Transverse colon (tissue), 4 donors: ENCODE measurements around the gene TLR10. TPM values are rescaled to one million over a fixed set of nuclear protein-coding genes. Genes with fewer than 3 reads are reported as not detected.

Experiments used
- DNase-seq: peaks from one replicate; pipeline ENCODE4 v3.0.0-alpha.2; 2019
- H3K27ac ChIP-seq, 4 donors: fragments of 200-600 bp; sonication (generic); 2 replicates each; pipeline ENCODE4 v1.5.1; 2016 to 2018; ENCODE audit warnings: inconsistent platforms in 4 of 4
- H3K27me3 ChIP-seq: fragments of 200-600 bp; sonication (generic); 2 replicates; pipeline ENCODE4 v1.5.1; 2017; ENCODE audit warnings: inconsistent platforms
- H3K36me3 ChIP-seq, 4 donors: fragments of 200-600 bp; sonication (generic); 2 replicates each; pipeline ENCODE4 v1.5.1; 2017 to 2019; ENCODE audit warnings: inconsistent platforms in 4 of 4
- H3K4me1 ChIP-seq, 4 donors: fragments of 200-600 bp; sonication (generic); 2 replicates each; pipeline ENCODE4 v1.5.1; 2017 to 2020; ENCODE audit warnings: inconsistent platforms in 4 of 4
- H3K4me3 ChIP-seq, 4 donors: fragments of 200-600 bp; sonication (generic); 1 replicate in 1 of 4; 2 replicates in 3 of 4; pipeline versions ENCODE4 v1.5.1 to v1.6.1; 2017 to 2019; ENCODE audit warnings: inconsistent platforms in 4 of 4
- H3K9me3 ChIP-seq, 2 donors: fragments of 200-600 bp; sonication (generic); 2 replicates each; pipeline ENCODE4 v1.5.1; 2017 to 2019; ENCODE audit warnings: inconsistent platforms in 2 of 2
- EP300 ChIP-seq: sonication (generic); formaldehyde crosslinking; IDR thresholded peaks from one replicate; pipeline ENCODE4 v1.6.1; 2017; ENCODE audit warnings: antibody characterized with exemption, low read depth
- POLR2A ChIP-seq: fragments of 450-650 bp; IDR thresholded peaks from one replicate; pipeline ENCODE4 v1.6.1; 2016; ENCODE audit warnings: antibody characterized with exemption, mild to moderate bottlenecking, moderate library complexity
- POLR2AphosphoS5 ChIP-seq, 3 donors: sonication (generic); formaldehyde crosslinking; IDR thresholded peaks; one replicate each; pipeline ENCODE4 v1.6.1; 2016; ENCODE audit warnings: antibody characterized with exemption in 3 of 3
- WGBS, 2 donors: methylation state at CpG; one replicate each; pipeline ENCODE4 v1.1.5; 2018; ENCODE audit warnings: low coverage in 1 of 2; 5-methylcytosine and 5-hydroxymethylcytosine counted together
- in situ Hi-C, 4 donors: fragments of 200-750 bp; cut with MboI; loops; one replicate each; pipeline versions ENCODE4 v1.15.0 to v1.15.1; 2017; ENCODE audit warnings: low sequenced_read_pairs in 3 of 4, low pct_ligation_motif_present in 1 of 4, low pct_unique_long_range_greater_than_20kb in 1 of 4
- intact Hi-C: fragments of 100-400 bp; cut with DNase I; formaldehyde crosslinking; loops from one replicate; pipeline ENCODE4 v1.15.1; 2023; ENCODE audit warnings: low total_unique reads
- total RNA-seq, 4 donors: library from RNA; depleted of rRNA; stranded (reverse); fragments of >200 nt; gene quantifications; one replicate each; pipeline ENCODE4 v1.1.0, GENCODE V29; 2016
- TF ChIP-seq, protein P1 (sequence below), 5 experiments: fragments of 200-600 bp in 3 of 5; fragments of 450-650 bp in 2 of 5; sonication (generic) in 3 of 5; IDR thresholded peaks; 1 replicate in 2 of 5; 2 replicates in 3 of 5; pipeline ENCODE4 v1.5.1; 2016 to 2017; ENCODE audit warnings: antibody characterized with exemption in 5 of 5, inconsistent platforms in 3 of 5, mild to moderate bottlenecking in 2 of 5, moderate library complexity in 1 of 5

TLR10 gene
- total RNA-seq, 4 donors from 2014 or later = 4.6 TPM; not detected in 3

GRCh38 chr4:38819569-38819968 lies 36.8 kb upstream of the TLR10 start:
- no peak for DNase-seq
- H3K4me1 ChIP-seq = no peaks in the 10 kb centered on the region
- H3K27me3 ChIP-seq = no peaks in the 10 kb centered on the region
- intact Hi-C loops (no loop called here), in situ Hi-C loops (no loop called here)
- no peaks in the 10 kb centered on the region for H3K9me3 ChIP-seq
- 55 to 62% methylated on average over 3 of the region's 3 CpGs for WGBS, 2 donors
- no peaks in the 10 kb centered on the region for H3K36me3 ChIP-seq
- TF ChIP-seq, protein P1, sequence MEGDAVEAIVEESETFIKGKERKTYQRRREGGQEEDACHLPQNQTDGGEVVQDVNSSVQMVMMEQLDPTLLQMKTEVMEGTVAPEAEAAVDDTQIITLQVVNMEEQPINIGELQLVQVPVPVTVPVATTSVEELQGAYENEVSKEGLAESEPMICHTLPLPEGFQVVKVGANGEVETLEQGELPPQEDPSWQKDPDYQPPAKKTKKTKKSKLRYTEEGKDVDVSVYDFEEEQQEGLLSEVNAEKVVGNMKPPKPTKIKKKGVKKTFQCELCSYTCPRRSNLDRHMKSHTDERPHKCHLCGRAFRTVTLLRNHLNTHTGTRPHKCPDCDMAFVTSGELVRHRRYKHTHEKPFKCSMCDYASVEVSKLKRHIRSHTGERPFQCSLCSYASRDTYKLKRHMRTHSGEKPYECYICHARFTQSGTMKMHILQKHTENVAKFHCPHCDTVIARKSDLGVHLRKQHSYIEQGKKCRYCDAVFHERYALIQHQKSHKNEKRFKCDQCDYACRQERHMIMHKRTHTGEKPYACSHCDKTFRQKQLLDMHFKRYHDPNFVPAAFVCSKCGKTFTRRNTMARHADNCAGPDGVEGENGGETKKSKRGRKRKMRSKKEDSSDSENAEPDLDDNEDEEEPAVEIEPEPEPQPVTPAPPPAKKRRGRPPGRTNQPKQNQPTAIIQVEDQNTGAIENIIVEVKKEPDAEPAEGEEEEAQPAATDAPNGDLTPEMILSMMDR (IDR thresholded peaks at IDR 0.05) = no peak
- TF ChIP-seq EP300 (no peak), POLR2A (no peak), POLR2AphosphoS5 (IDR thresholded peaks at IDR 0.05) (no peak)
- H3K27ac ChIP-seq = no peak overlapping the region
- H3K4me3 ChIP-seq = no peak overlapping the region

- in situ Hi-C loops (no loop called here), intact Hi-C loops (no loop called here)
- no peak for DNase-seq
- Histone ChIP-seq H3K4me1 (no peaks in the 10 kb centered on the region), H3K36me3 (no peaks in the 10 kb centered on the region), H3K27me3 (no peaks in the 10 kb centered on the region), H3K4me3 (no peak overlapping the region), H3K9me3 (no peaks in the 10 kb centered on the region), H3K27ac (no peak overlapping the region)
- no peak for TF ChIP-seq EP300
- TF ChIP-seq POLR2A = no peak
- TF ChIP-seq POLR2AphosphoS5 (IDR thresholded peaks at IDR 0.05) = no peak
- TF ChIP-seq, protein P1 (IDR thresholded peaks at IDR 0.05) = no peak
- 72 to 73% methylated on average over 2 to 5 of the region's 5 CpGs for WGBS, 2 donors
These were observed 35.7 kb upstream of the TLR10 start for GRCh38 chr4:38818441-38818976.

DNA sequence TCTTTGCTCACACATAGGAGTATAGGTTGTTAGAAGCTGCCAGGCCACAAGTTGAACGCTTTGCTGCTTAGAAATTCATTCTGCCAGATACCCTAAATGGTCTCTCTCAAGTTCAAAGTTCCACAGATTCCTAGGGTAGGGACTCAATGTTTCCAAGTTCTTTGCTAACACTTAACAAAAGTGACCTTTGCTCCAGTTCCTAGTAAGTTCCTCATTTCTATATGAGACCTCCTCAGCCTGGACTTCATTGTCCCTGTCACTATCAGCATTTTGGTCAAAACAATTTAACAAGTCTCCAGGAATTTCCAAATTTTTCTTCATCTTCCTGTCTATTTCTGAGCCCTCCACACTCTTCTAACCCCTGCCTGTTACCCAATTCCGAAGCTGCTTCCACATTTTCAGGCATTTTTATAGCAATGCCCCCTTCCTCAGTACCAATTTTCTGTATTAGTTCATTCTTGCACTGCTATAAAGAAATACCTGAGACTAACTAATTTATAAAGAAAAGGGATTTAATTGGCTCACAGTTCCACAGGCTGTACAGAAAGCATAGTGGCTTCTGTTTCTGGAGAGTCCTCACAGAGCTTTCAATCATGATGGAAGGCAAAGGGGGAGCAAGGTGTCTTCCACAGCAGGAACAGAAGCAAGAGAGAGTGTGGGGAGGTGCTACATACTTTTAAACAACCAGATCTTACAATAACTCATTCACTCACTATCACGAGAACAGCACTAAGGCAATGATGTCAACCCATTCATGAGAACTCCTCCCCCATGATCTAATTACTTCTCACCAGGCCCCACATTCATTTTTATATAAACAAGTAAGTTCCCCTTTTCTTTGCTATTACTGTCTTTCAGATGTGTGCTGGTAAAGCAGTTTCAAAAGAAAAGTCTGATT lies 33.3 kb upstream of the TLR10 start:
- Histone ChIP-seq H3K36me3 (no peaks in the 10 kb centered on the region), H3K27me3 (no peaks in the 10 kb centered on the region), H3K4me1 (no peaks in the 10 kb centered on the region), H3K9me3 (no peaks in the 10 kb centered on the region), H3K4me3 (no peak overlapping the region), H3K27ac (peak overlapping the region in 3 of 4 donors; percentile 23 to 46 (median 36))
- TF ChIP-seq POLR2A (no peak), EP300 (no peak), POLR2AphosphoS5 (IDR thresholded peaks at IDR 0.05) (no peak)
- TF ChIP-seq, protein P1 (IDR thresholded peaks at IDR 0.05) = no peak
- intact Hi-C loops (no loop called here), in situ Hi-C loops (no loop called here)
- DNase-seq = no peak
- 66 to 71% methylated on average over 2 to 3 of the region's 3 CpGs for WGBS, 2 donors

- H3K9me3 ChIP-seq = no peaks in the 10 kb centered on the region
- no peak for TF ChIP-seq EP300
- TF ChIP-seq POLR2A = no peak
- TF ChIP-seq, protein P1 (IDR thresholded peaks at IDR 0.05) = no peak
- TF ChIP-seq POLR2AphosphoS5 (IDR thresholded peaks at IDR 0.05) = no peak
- no peak overlapping the region for H3K27ac ChIP-seq
- no peak for DNase-seq
- intact Hi-C loops (no loop called here), in situ Hi-C loops (no loop called here)
- H3K4me1 ChIP-seq = no peaks in the 10 kb centered on the region
- no peaks in the 10 kb centered on the region for H3K27me3 ChIP-seq
- 75 to 80% methylated on average over 1 to 3 of the region's 3 CpGs for whole genome bisulfite sequencing, 2 donors
- H3K4me3 ChIP-seq = no peak overlapping the region
- H3K36me3 ChIP-seq = no peaks in the 10 kb centered on the region
These were observed 31.6 kb upstream of the TLR10 start for GRCh38 chr4:38814386-38814785.
